HG03135 (cell line): ENCODE data around the gene SLC18A2.
"Not testable (repeated sequence)": the region's sequence is repeated elsewhere in the genome, so short reads cannot be mapped to it uniquely, and the experiment has no call there.

Source experiments
- ATAC-seq: cut with Tn5 transposase; IDR thresholded peaks from one replicate; pipeline ENCODE4 v1.9.1; 2021; ENCODE audit warnings: mild to moderate bottlenecking, moderate library complexity; ENCODE audit not compliant: unreplicated experiment

The SLC18A2 gene

DNA sequence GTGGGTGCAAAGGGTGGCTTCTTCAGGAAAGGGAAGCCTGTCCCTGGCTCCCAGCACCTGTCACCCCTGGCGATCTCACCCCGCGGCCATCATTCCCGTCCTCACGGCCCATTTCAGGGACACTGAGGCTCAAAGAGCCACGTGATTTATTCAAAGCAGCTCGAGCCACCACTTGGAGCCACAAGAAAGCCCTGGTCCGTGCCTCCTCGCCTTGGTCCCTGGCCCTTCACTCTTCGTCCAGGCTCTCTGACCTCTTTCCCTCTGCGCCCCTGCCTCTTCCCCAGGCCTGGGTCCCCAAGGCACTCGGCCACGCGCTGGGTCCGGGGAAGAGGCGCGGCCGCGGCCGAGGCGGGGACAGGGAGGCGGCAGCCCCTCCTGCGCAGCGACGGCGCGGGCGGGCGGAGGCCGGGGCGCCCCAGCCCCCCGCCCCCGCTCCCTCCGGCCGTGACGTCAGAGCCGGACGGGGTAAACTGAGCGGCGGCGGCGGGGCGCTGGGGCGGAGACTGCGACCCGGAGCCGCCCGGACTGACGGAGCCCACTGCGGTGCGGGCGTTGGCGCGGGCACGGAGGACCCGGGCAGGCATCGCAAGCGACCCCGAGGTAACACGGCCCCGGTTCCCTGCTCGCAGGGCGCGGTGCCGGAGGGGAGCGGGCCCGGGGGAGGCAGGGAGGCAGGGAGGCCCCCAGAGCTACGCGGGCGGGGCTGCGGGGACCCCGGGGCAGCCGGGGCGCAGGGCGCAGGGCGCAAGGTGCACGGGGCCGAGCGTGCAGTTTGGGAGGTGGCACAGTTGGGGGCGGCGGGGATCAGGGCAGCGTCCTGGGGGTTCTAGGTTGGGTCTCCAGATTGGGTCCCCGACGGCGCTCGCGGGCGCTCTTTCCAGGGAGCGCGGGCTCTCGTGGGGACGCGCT lies at the start of gene SLC18A2:
TSS of gene SLC18A2 (plus strand) at position 494 of the 909 bp plus-strand sequence. CDS start 580 bp downstream, outside the sequence.
- no peak for ATAC-seq

- no peak for ATAC-seq
Measured at GRCh38 chr10:117197189-117197588, 43.7 kb upstream of the SLC18A2 start, which contains the start of gene KCNK18. KCNK18 (plus strand) TSS chr10:117197489; CDS start chr10:117197489, 0 bp downstream.

DNA sequence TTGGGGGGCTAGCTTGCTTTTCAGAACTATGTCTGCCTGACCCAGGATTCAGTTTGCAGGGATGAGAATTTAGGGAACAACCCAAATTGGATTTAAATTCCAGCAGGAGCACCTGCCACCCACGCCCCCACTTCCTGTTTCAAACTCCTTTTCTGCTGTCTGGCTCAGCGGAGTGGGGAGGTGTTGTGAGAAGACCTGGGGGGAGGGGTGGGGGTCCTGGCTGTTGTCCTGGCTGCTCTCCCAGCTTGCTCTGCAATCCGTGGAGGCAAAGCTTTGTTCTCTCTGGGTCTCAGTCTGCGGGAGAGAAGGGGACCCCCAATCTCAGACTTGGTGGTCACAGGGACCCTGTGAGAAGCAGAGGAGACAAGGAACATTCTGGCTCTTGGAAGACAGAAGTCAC lies 42.8 kb upstream of the SLC18A2 start:
- no peak for ATAC-seq

DNA sequence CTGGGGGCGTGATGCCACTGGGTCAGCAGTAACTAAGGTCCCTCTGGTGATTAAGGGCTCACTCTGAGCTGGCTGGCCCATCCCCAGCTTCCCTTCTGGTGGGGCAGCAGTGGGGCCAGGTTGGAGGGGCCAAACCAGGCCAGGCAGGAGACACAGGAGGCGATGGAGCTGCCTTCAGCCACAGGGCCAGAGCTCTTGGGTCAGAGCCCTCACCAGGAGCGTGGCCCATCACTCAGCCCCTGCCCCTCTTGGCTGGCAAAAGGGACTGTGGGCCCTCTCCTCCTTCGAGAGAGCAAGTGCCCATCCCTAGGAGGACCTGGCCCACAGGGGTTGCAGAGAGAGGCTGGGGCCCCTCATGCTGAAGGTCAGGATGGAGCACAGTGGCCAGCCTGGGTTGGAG lies 39.1 kb upstream of the SLC18A2 start:
- no peak for ATAC-seq

DNA sequence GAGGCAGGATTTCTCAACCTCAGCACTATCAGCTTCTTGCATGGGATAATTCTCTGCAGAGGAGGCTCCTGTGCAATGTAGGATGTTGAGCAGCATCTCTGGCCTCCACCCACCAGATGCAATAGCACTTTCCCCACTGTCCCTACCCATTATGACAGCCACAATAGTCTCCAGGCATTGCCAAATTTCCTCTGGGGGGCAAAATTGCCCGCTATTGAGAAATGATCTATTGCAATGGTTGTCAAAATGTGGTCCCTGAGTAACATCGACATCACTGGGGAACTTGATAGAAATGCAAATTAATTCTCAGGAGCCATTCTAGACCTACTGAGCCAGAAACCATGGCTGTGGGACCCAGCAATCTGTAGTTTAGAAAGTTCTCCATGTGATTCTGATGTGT lies 36.6 kb upstream of the SLC18A2 start:
- no peak for ATAC-seq

GRCh38 chr10:117212176-117212575 lies 28.7 kb upstream of the SLC18A2 start:
- no peak for ATAC-seq

DNA sequence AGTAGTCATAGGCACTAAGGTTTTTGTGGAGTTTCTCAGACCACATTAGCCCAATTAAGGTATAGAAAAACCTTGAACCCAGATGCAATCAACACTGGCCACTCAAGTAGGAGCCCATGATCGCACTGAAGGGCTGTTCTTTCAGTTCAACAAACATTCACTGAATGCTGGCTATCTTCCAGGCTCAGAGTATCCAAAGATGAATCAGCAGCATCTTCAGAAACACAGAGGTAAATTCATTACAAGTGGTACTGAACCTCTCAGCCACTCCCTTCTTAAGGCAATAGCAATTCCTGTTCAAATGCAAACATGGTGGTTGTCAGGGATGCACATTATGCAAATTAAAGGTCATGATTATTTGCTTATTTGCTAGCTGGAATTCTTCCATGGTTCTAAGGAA lies 26.5 kb upstream of the SLC18A2 start:
- ATAC-seq: no peak

- no peak for ATAC-seq
Measured at GRCh38 chr10:117215079-117215478, 25.8 kb upstream of the SLC18A2 start.

DNA sequence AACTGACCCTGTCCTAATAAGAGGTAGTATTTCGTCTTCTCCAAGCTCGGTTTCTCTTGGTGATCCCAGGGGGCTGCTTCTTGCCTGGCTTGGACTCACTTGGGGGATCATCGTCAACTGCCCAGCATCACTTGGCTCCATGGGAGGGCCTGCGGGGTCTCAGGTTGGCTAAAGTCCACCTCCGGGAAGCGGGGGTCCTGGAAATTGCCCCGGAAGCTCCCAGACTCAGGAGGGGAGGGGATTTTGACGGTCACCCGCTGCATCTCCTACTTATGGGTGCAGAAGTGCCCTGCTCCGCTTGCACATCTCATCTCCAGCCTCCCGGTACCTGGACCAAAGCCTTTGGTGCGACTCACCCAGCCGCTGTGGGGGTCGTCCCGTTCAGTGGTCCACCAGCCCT lies 24.9 kb upstream of the SLC18A2 start:
- no peak for ATAC-seq

- ATAC-seq: peak; percentile 69
Measured at GRCh38 chr10:117216611-117217195, 24.2 kb upstream of the SLC18A2 start.

GRCh38 chr10:117217196-117217761 lies 23.6 kb upstream of the SLC18A2 start:
- ATAC-seq: peak; percentile 59

- no peak for ATAC-seq
Measured at GRCh38 chr10:117218654-117219053, 22.3 kb upstream of the SLC18A2 start.

GRCh38 chr10:117221156-117221711 lies 19.7 kb upstream of the SLC18A2 start:
- ATAC-seq: no peak

DNA sequence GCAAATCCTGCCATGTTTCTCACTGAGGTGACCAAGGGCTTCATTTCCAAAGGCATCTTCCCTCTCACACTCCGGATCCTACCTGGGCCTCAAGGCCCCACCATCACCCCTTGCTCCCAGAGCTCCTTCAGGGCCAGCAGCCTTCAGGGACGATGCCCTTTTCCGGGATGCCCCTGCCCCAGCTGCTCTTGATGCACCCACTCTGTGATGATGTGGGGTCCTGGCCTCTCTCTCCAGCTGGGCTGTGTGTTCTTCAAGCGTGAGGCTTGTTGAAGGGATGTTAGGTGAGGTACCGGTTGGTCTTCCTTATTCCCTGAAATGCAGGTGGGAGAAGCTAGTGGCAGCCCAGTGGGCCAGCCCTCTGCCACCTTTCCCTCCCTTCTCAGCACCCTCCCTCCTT lies 18.4 kb upstream of the SLC18A2 start:
- ATAC-seq: no peak

- no peak for ATAC-seq
Measured at GRCh38 chr10:117222976-117223692, 17.8 kb upstream of the SLC18A2 start.

DNA sequence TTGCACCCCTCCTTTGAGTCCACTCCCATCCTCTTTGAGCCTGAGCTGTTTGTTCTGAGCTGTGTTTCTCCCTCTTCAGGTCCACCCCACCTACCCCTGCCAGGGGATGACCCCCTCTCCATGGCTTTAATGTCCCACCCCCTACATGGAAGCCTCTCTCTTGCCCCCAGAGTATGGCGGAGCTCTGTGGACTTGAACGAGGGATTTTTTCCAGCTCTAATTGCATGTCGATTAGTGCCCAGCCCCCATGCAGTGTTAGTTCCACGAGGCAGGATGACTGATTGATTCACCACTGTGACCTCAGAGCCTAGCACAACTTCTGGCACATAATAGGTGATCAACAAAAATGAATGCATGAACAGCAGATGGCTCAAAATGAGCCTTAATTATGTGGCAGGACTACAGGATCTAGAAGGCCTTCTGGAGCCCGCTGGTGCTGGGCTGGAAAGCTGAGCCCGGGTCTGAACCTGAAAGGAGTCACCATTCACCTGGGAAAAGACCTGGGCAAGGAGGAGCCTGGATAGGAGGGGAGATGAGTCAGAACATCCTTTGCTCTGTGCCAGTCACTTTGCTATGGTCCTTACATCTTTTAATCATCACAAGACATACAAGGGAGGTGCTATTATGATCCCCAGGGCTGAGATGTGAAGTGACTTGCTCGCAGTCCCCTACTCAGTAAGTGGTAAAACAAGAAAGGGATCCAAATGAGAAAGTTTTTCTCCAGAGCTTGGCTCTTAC lies 17.1 kb upstream of the SLC18A2 start:
- ATAC-seq: no peak

GRCh38 chr10:117224881-117225280 lies 16.0 kb upstream of the SLC18A2 start:
- no peak for ATAC-seq

DNA sequence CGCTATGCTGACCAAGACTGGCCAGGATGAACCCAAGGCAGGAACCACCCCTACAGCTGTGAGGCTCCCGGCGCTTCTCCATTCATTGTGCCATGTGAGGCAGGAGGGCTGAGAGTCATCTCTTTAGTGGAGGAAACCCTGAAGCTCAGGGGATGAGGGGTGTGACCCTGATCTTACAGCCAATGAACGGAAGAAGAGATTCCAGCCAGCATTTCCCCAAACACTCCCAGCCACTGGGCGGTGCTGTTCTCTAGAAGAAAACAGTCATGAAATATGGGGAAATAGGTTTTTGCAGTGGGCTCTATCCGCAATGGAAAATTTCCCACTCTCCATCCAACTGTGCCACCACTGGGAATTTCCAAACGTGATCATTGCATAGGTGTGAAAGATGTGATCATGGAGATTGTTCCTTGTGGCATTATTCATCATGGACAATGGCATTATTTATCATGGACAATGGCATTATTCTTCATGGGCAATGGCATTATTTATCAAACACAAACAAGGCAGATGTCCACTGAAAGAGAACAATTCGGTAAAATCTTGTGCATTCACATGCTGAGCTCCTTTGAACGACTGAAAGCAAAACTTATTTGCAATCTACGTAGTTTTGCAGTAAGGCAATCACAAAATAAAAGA lies 14.0 kb upstream of the SLC18A2 start:
- ATAC-seq: no peak

- no peak for ATAC-seq
Measured at GRCh38 chr10:117228210-117228609, 12.7 kb upstream of the SLC18A2 start.

DNA sequence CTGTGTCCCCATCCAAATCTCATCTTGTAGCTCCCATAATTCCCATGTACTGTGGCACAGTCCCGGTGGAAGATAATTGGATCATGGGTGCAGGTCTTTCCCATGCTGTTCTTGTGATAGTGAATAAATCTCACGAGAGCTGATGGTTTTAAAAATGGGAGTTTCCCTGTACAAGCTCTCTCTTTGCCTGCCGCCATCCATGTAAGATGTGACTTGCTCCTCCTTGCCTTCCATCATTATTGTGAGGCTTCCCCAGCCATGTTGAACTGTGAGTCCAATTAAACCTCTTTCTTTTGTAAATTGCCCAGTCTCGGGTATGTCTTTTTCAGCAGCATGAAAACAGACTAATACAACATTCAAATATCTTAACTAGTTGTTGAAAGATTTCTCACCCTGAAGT lies 10.8 kb upstream of the SLC18A2 start:
- not testable (repeated sequence) for ATAC-seq
